HG03135 (cell line): ENCODE data around the gene SETD3.

Experiments used
- ATAC-seq: cut with Tn5 transposase; IDR thresholded peaks from one replicate; pipeline ENCODE4 v1.9.1; 2021; ENCODE audit warnings: mild to moderate bottlenecking, moderate library complexity; ENCODE audit not compliant: unreplicated experiment

The SETD3 gene

GRCh38 chr14:99479906-99480869 lies at the start of gene SETD3:
Gene SETD3 (minus strand): TSS chr14:99480859. CDS start chr14:99465805, 15,054 bp downstream.
- peak; percentile 3 for ATAC-seq

GRCh38 chr14:99529899-99530298 lies 49.2 kb upstream of the SETD3 start:
- no peak for ATAC-seq

GRCh38 chr14:99527427-99528076 lies 46.9 kb upstream of the SETD3 start:
- ATAC-seq = no peak

GRCh38 chr14:99527026-99527425 lies 46.4 kb upstream of the SETD3 start:
- ATAC-seq = no peak

- ATAC-seq = no peak
Measured at GRCh38 chr14:99525699-99526080, 45.0 kb upstream of the SETD3 start.

GRCh38 chr14:99524804-99525698 lies 44.4 kb upstream of the SETD3 start:
- no peak for ATAC-seq

GRCh38 chr14:99524091-99524661 lies 43.5 kb upstream of the SETD3 start:
- ATAC-seq = no peak

- ATAC-seq = no peak
Measured at GRCh38 chr14:99523704-99524055, 43.0 kb upstream of the SETD3 start.

GRCh38 chr14:99522934-99523703 lies 42.5 kb upstream of the SETD3 start:
- ATAC-seq = no peak

- ATAC-seq = no peak
Measured at GRCh38 chr14:99522457-99522891, 41.8 kb upstream of the SETD3 start.

- ATAC-seq = no peak
Measured at GRCh38 chr14:99522025-99522401, 41.4 kb upstream of the SETD3 start.

GRCh38 chr14:99521176-99522024 lies 40.7 kb upstream of the SETD3 start:
- no peak for ATAC-seq

- ATAC-seq = no peak
Measured at GRCh38 chr14:99520571-99521081, 40.0 kb upstream of the SETD3 start.

- no peak for ATAC-seq
Measured at GRCh38 chr14:99519931-99520421, 39.3 kb upstream of the SETD3 start.

- no peak for ATAC-seq
Measured at GRCh38 chr14:99519347-99519881, 38.8 kb upstream of the SETD3 start.

- peak; percentile 84 for ATAC-seq
Measured at GRCh38 chr14:99518441-99519346, 38.0 kb upstream of the SETD3 start.

GRCh38 chr14:99517643-99518381 lies 37.2 kb upstream of the SETD3 start:
- ATAC-seq = no peak
